ENCODE results near the gene RIIAD1. TPM values are rescaled to one million over a fixed set of nuclear protein-coding genes. Genes with fewer than 3 reads are reported as not detected.

RIIAD1 gene
- polyA plus RNA-seq, 3 donors, result not detected

GRCh38 chr1:151713874-151714273, 7.4 kb upstream of the RIIAD1 start:
- H3K4me1 ChIP-seq (ENCODE audit: control insufficient read depth in 1 of 2, insufficient read depth in 2 of 2, low read length in 2 of 2), result no peaks in the 10 kb centered on the region
- 100% methylated on average over 2 of the region's 2 CpGs for WGBS (ENCODE audit: insufficient coverage)
- no peaks in the 10 kb centered on the region for H3K79me2 ChIP-seq (ENCODE audit: insufficient read depth, low read length)
- peaks cover 46 to 52% (median 48%) of the 10 kb centered on the region in 3 donors for H3K27me3 Mint-ChIP-seq (ENCODE audit: low read depth in 3 of 3)
- TF ChIP-seq, protein P1, sequence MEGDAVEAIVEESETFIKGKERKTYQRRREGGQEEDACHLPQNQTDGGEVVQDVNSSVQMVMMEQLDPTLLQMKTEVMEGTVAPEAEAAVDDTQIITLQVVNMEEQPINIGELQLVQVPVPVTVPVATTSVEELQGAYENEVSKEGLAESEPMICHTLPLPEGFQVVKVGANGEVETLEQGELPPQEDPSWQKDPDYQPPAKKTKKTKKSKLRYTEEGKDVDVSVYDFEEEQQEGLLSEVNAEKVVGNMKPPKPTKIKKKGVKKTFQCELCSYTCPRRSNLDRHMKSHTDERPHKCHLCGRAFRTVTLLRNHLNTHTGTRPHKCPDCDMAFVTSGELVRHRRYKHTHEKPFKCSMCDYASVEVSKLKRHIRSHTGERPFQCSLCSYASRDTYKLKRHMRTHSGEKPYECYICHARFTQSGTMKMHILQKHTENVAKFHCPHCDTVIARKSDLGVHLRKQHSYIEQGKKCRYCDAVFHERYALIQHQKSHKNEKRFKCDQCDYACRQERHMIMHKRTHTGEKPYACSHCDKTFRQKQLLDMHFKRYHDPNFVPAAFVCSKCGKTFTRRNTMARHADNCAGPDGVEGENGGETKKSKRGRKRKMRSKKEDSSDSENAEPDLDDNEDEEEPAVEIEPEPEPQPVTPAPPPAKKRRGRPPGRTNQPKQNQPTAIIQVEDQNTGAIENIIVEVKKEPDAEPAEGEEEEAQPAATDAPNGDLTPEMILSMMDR (IDR thresholded peaks at IDR 0.05), result no peak
- peaks cover 33 to 48% of the 10 kb centered on the region in 2 donors for H3K27me3 ChIP-seq (ENCODE audit: control insufficient read depth in 2 of 2, insufficient read depth in 2 of 2, low read length in 2 of 2)
- no peak overlapping the region for H3K4me3 ChIP-seq (replicated peaks in 1 of 3; ENCODE audit: low read depth in 2 of 3, low read length in 3 of 3)
- H3K9ac ChIP-seq (ENCODE audit: insufficient read depth, low read length, poor library complexity, severe bottlenecking), result no peak overlapping the region
- no peak overlapping the region for H2AFZ ChIP-seq (ENCODE audit: insufficient read depth, low read depth, low read length, poor library complexity, severe bottlenecking)
- peaks cover 0 to 10% (median 4%) of the 10 kb centered on the region in 7 donors for H3K9me3 Mint-ChIP-seq
- intact Hi-C loops (cut with micrococcal nuclease), result no loop called here
- DNase-seq, result no peak
- no peaks in the 10 kb centered on the region for H3K36me3 ChIP-seq (replicated peaks in 1 of 2; ENCODE audit: control insufficient read depth in 1 of 2, insufficient read depth in 2 of 2, low read length in 2 of 2)
- H3K27ac Mint-ChIP-seq, result peak overlapping the region in 1 of 7 donors; percentile 47
- no peak overlapping the region for H3K4me2 ChIP-seq (replicated peaks; ENCODE audit: extremely low read depth, low read length, poor library complexity, severe bottlenecking)
- no peaks in the 10 kb centered on the region for H3K9me3 ChIP-seq (replicated peaks in 1 of 2; ENCODE audit: control insufficient read depth in 1 of 2, insufficient read depth in 1 of 2, low read length in 2 of 2)
- H3K27ac ChIP-seq (ENCODE audit: low read depth in 1 of 2, low read length in 2 of 2), result no peak overlapping the region
- H3K4me1 Mint-ChIP-seq, result peaks cover 7% of the 10 kb centered on the region
- no peaks in the 10 kb centered on the region for H4K20me1 ChIP-seq (ENCODE audit: insufficient read depth, low read length)
- no peak overlapping the region for H3K4me3 Mint-ChIP-seq
- H3K36me3 Mint-ChIP-seq, result peaks cover 4 to 6% of the 10 kb centered on the region in 2 donors

- peak overlapping the region in 1 of 2 donors; percentile 55 for H3K4me3 Mint-ChIP-seq
These were observed 6.2 kb upstream of the RIIAD1 start for GRCh38 chr1:151714820-151715725.

More at GRCh38 chr1:151714820-151715725, 6.2 kb upstream of the RIIAD1 start:
- Histone ChIP-seq H3K9me3 (replicated peaks in 1 of 2; ENCODE audit: control insufficient read depth in 1 of 2, insufficient read depth in 1 of 2, low read length in 2 of 2) (no peaks in the 10 kb centered on the region), H3K4me1 (ENCODE audit: control insufficient read depth in 1 of 2, insufficient read depth in 2 of 2, low read length in 2 of 2) (peaks cover 0 to under 1% of the 10 kb centered on the region in 2 donors), H3K79me2 (ENCODE audit: insufficient read depth, low read length) (no peaks in the 10 kb centered on the region), H3K27me3 (ENCODE audit: control insufficient read depth in 2 of 2, insufficient read depth in 2 of 2, low read length in 2 of 2) (peaks cover 40 to 59% of the 10 kb centered on the region in 2 donors), H3K4me3 (replicated peaks in 1 of 3; ENCODE audit: low read depth in 2 of 3, low read length in 3 of 3) (no peak overlapping the region), H2AFZ (ENCODE audit: insufficient read depth, low read depth, low read length, poor library complexity, severe bottlenecking) (no peak overlapping the region), H3K4me2 (replicated peaks; ENCODE audit: extremely low read depth, low read length, poor library complexity, severe bottlenecking) (no peak overlapping the region), H3K9ac (ENCODE audit: insufficient read depth, low read length, poor library complexity, severe bottlenecking) (no peak overlapping the region), H4K20me1 (ENCODE audit: insufficient read depth, low read length) (no peaks in the 10 kb centered on the region), H3K27ac (ENCODE audit: low read depth in 1 of 2, low read length in 2 of 2) (no peak overlapping the region), H3K36me3 (replicated peaks in 1 of 2; ENCODE audit: control insufficient read depth in 1 of 2, insufficient read depth in 2 of 2, low read length in 2 of 2) (no peaks in the 10 kb centered on the region)
- 68% methylated on average over 7 of the region's 10 CpGs for WGBS (ENCODE audit: insufficient coverage)
- no peak for DNase-seq
- no peak overlapping the region for H3K27ac Mint-ChIP-seq
- intact Hi-C loops (cut with micrococcal nuclease), result no loop called here
- H3K9me3 Mint-ChIP-seq, result peaks cover 0 to 10% (median 4%) of the 10 kb centered on the region in 7 donors
- H3K4me1 Mint-ChIP-seq, result peaks cover 9% of the 10 kb centered on the region
- H3K27me3 Mint-ChIP-seq (ENCODE audit: low read depth in 3 of 3), result peaks cover 55 to 62% (median 59%) of the 10 kb centered on the region in 3 donors
- TF ChIP-seq, protein P1 (IDR thresholded peaks at IDR 0.05), result no peak
- peaks cover 4 to 6% of the 10 kb centered on the region in 2 donors for H3K36me3 Mint-ChIP-seq

All from CD14-positive monocyte (primary cell).